GM12878 (cell line): Measurements from ENCODE around the gene R3HDM1. TPM values are rescaled to one million over a fixed set of nuclear protein-coding genes. Genes with fewer than 3 reads are reported as not detected.

Source experiments
- ATAC-seq: fragments of 200-7000 bp; cut with Tn5 transposase; 3 replicates; pipeline ENCODE4 v1.9.1; 2020; ENCODE audit warnings: mild to moderate bottlenecking, moderate library complexity
- BruUV-seq: library from RNA; stranded (reverse); fragments of 400-500 nt; replicated peaks from 2 replicates; lab custom pipeline; 2021; lab: Mats Ljungman, UMichigan
- CTCF ChIA-PET: fragments of 300-600 bp; sonication (Branson Sonifier 250); formaldehyde crosslinking; extraction: SDS; loops from one replicate; lab custom pipeline; 2021; ENCODE audit warnings: inconsistent platforms; lab: Yijun Ruan, JAX
- POLR2A ChIA-PET: fragments of 350-600 bp; formaldehyde crosslinking; extraction: SDS; loops from one replicate; lab custom pipeline; 2021; ENCODE audit warnings: inconsistent platforms; lab: Charles Lee
- RAD21 ChIA-PET: fragments of 300-600 bp; sonication (Branson Sonifier 250); formaldehyde crosslinking; loops from one replicate; lab custom pipeline; 2023; ENCODE audit warnings: antibody characterized with exemption; ENCODE audit not compliant: unreplicated experiment; lab: Charles Lee
- SMC1A ChIA-PET: fragments of 300-600 bp; sonication (Branson Sonifier 250); formaldehyde crosslinking; loops from one replicate; lab custom pipeline; 2023; ENCODE audit not compliant: unreplicated experiment, uncharacterized antibody; lab: Charles Lee
- DNase-seq: peaks from one replicate; pipeline ENCODE4 v3.0.0-alpha.2; 2011; ENCODE audit warnings: low read depth, low spot score
- FAIRE-seq: peaks from 3 replicates; lab custom pipeline; 2011; peaks lifted over from hg19 to GRCh38; lab: Jason Lieb, UNC
- H2AFZ ChIP-seq: 2 replicates; pipeline ENCODE4 v1.6.0; 2011; ENCODE audit warnings: low read depth, low read length, control low read depth; ENCODE audit not compliant: control insufficient read depth
- H3K27ac ChIP-seq: 2 replicates; pipeline ENCODE4 v1.5.1; 2011; ENCODE audit warnings: control low read depth; ENCODE audit not compliant: control insufficient read depth, insufficient read depth
- H3K27me3 ChIP-seq, 2 experiments: replicated peaks in 1 of 2; 2 replicates each; pipeline versions ENCODE4 v1.6.0 to v1.6.1; 2011; ENCODE audit warnings: low read length in 1 of 2; ENCODE audit not compliant: control insufficient read depth in 2 of 2, insufficient read depth in 2 of 2
- H3K36me3 ChIP-seq, 2 experiments: 2 replicates each; pipeline ENCODE4 v1.5.1; 2011; ENCODE audit warnings: low read length in 1 of 2; ENCODE audit not compliant: control insufficient read depth in 2 of 2, insufficient read depth in 2 of 2
- H3K4me1 ChIP-seq: 2 replicates; pipeline ENCODE4 v1.6.1; 2011; ENCODE audit warnings: mild to moderate bottlenecking, low read length, moderate library complexity, mixed read lengths; ENCODE audit not compliant: control insufficient read depth, insufficient read depth
- H3K4me2 ChIP-seq: 2 replicates; pipeline ENCODE4 v1.6.0; 2011; ENCODE audit warnings: control low read depth; ENCODE audit not compliant: control insufficient read depth, insufficient read depth
- H3K4me3 ChIP-seq: fragments of 200-600 bp; sonication (generic); 2 replicates; pipeline ENCODE4 v1.5.1; 2016
- H3K79me2 ChIP-seq: 2 replicates; pipeline ENCODE4 v1.6.0; 2011; ENCODE audit warnings: low read length; ENCODE audit not compliant: control insufficient read depth, insufficient read depth
- H3K9ac ChIP-seq: 2 replicates; pipeline ENCODE4 v1.8.0; 2011; ENCODE audit warnings: low read length, control low read depth, mixed read lengths; ENCODE audit not compliant: control insufficient read depth, insufficient read depth
- H3K9me3 ChIP-seq: replicated peaks from 3 replicates; pipeline ENCODE4 v1.5.1; 2011; ENCODE audit warnings: mild to moderate bottlenecking, low read length; ENCODE audit not compliant: control insufficient read depth, insufficient read depth
- H4K20me1 ChIP-seq: 2 replicates; pipeline ENCODE4 v1.6.0; 2011; ENCODE audit not compliant: control insufficient read depth, insufficient read depth
- BMI1 ChIP-seq: fragments of 450-650 bp; IDR thresholded peaks from 2 replicates; pipeline ENCODE4 v1.6.1; 2016; ENCODE audit warnings: mild to moderate bottlenecking, moderate library complexity, borderline replicate concordance
- E2F8 ChIP-seq: fragments of 450-650 bp; IDR thresholded peaks from 2 replicates; pipeline ENCODE4 v1.6.1; 2018; ENCODE audit warnings: mild to moderate bottlenecking, low read depth, moderate library complexity; ENCODE audit not compliant: partially characterized antibody
- FOXM1 ChIP-seq: IDR thresholded peaks from 2 replicates; pipeline ENCODE4 v1.6.1; 2012; ENCODE audit warnings: low read depth, mild to moderate bottlenecking, inconsistent platforms, low read length, moderate library complexity
- HDGF ChIP-seq: fragments of 450-650 bp; IDR thresholded peaks from 2 replicates; pipeline ENCODE4 v1.6.1; 2016; ENCODE audit warnings: antibody characterized with exemption
- MAX ChIP-seq: IDR thresholded peaks from 2 replicates; pipeline ENCODE4 v1.6.1; 2012; ENCODE audit warnings: low read depth, low read length, improper control_type of control experiment
- RCOR1 ChIP-seq: conservative IDR thresholded peaks from 2 replicates; pipeline ENCODE4 v1.6.1; 2012; ENCODE audit warnings: low read depth, low read length, improper control_type of control experiment
- ZNF384 ChIP-seq: IDR thresholded peaks from 2 replicates; pipeline ENCODE4 v1.6.1; 2012; ENCODE audit warnings: low read depth, mild to moderate bottlenecking, low read length, improper control_type of control experiment, borderline replicate concordance
- ZNF622 ChIP-seq: fragments of 450-650 bp; IDR thresholded peaks from 2 replicates; pipeline ENCODE4 v1.6.1; 2017; ENCODE audit warnings: mild to moderate bottlenecking, inconsistent platforms
- WGBS: methylation state at CpG from one replicate; pipeline ENCODE4 v1.1.6; 2016; ENCODE audit warnings: low lambda C conversion rate; ENCODE audit not compliant: insufficient replicate concordance, insufficient coverage; ENCODE audit errors: missing lambda C conversion rate; 5-methylcytosine and 5-hydroxymethylcytosine counted together
- in situ Hi-C: fragments of 300-500 bp; cut with MboI; formaldehyde crosslinking; loops from 9 replicates; pipeline ENCODE4 v1.14.3; 2018; ENCODE audit warnings: mixed read lengths
- intact Hi-C: fragments of 100-400 bp; cut with micrococcal nuclease; formaldehyde crosslinking; loops from one replicate; pipeline ENCODE4 v1.14.2; 2022; ENCODE audit not compliant: unreplicated experiment
- polyA plus RNA-seq, 11 experiments: library from polyadenylated mRNA; depleted of rRNA in 4 of 11; unstranded in 6 of 11; stranded (reverse) in 5 of 11; fragments of >200 nt; fragmentation: Nextera tagmentation in 4 of 11; fragmentation: Illumina TruSeq in 1 of 11; extraction: Ambion mirVana in 4 of 11; extraction: Trizol in 1 of 11; gene quantifications; 1 replicate in 1 of 11; 2 replicates in 10 of 11; pipeline versions ENCODE4 v1.2.1 to v1.2.3, GENCODE V29; 2011 to 2016; ENCODE audit warnings: inconsistent platforms in 2 of 11, missing spikeins in 2 of 11, low read depth in 1 of 11
- total RNA-seq, 4 experiments: library from RNA; depleted of rRNA in 3 of 4; stranded (reverse); fragments of >200 nt in 3 of 4; fragmentation: Illumina TruSeq in 1 of 4; extraction: Trizol in 1 of 4; gene quantifications; 2 replicates each; pipeline versions ENCODE4 v1.2.1 to v1.2.3, GENCODE V29; 2013 to 2021

R3HDM1 gene
- total and polyA plus RNA-seq, 10 of the 15 experiments (the other 5 are each of a cell fraction or from before 2014, with no cell fraction given) = 16.8 to 89.6 (median 47.7) TPM

GRCh38 chr2:135698838-135699237 is 167.6 kb downstream of the R3HDM1 start:
- Histone ChIP-seq H3K4me3 (no peak overlapping the region), H3K9ac (no peak overlapping the region), H3K9me3 (no peaks in the 10 kb centered on the region), H2AFZ (no peak overlapping the region), H3K27ac (no peak overlapping the region), H3K4me2 (no peak overlapping the region), H3K79me2 (no peaks in the 10 kb centered on the region), H3K27me3 (no peaks in the 10 kb centered on the region), H4K20me1 (no peaks in the 10 kb centered on the region), H3K4me1 (no peaks in the 10 kb centered on the region), H3K36me3 (no peaks in the 10 kb centered on the region)
- DNase-seq (no peak), FAIRE-seq (no peak), ATAC-seq (no peak)
- intact Hi-C loops = no loop called here
- in situ Hi-C loops = no loop called here
- SMC1A ChIA-PET = interaction anchor here (1.4 to 1.5 kb wide), 2 partner anchors 11 to 12 kb away, joined by 3 to 4 read pairs; no protein-coding TSS in a partner anchor
- CTCF ChIA-PET = interaction anchor here (1.4 kb wide), 1 partner anchor 10 kb away, joined by 3 read pairs; no protein-coding TSS in a partner anchor
- 100% methylated on average over 2 of the region's 2 CpGs for WGBS
- no TSS peak for BruUV-seq
- POLR2A ChIA-PET = no interaction called here
- RAD21 ChIA-PET = no interaction called here
- TF ChIP-seq FOXM1 (no peak), ZNF384 (no peak), HDGF (no peak), MAX (no peak), E2F8 (no peak), BMI1 (no peak), RCOR1 (no peak), ZNF622 (no peak)
